Fibroblast of upper back skin (primary cell): ENCODE measurements around the gene DNAJC30.
A peak's percentile ranks its signal among the peaks of the same experiment; 100 is the strongest.

Experiments used
- DNase-seq: peaks from one replicate; pipeline ENCODE4 v3.0.0-alpha.2; 2013

The DNAJC30 gene

DNA sequence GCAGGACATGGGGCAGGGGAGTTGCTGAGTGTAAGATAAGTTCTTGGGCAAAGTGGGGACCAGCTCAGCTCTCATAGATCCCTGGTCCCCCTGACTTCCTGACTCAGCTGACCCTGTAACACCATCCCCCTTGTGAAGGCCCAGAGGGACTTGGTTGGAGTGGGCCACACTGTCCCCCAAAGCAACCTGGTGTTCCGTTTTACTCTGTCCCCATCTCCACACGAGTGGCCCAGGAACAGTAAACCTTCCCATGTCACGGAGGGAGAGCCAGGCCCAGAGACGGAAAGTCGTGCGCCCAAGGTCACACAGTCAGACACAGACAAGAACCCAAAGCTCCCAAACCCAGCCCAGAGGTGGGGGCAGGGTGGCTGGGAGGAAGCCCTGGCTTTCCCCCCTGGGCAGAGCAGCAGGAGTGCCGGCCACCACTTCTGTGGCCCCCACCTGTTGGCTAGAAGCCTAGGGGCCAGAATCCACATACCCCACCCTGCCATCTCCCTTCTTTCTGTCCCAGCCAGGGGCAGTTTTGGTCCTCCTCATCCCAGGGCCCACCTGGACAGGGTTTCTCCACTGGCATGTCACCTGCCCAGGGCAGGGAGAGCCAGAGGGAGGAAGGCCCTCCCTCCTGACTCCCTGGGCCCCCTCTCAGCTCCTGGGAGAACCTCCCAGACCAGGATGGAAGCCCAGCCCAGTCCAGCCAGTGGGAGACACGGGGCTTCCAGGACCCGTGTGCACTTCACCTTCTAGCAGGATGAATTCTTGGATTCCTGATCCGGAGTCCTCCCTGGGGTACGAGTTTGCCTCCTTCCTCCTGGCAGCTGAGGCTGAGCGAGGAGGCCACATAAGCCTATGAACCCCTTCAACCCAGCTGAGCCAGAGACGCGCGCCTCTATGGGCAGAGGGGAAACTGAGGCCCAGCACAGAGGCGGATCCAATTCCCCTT is 36.2 kb downstream of the DNAJC30 start:
- no peak for DNase-seq

DNA sequence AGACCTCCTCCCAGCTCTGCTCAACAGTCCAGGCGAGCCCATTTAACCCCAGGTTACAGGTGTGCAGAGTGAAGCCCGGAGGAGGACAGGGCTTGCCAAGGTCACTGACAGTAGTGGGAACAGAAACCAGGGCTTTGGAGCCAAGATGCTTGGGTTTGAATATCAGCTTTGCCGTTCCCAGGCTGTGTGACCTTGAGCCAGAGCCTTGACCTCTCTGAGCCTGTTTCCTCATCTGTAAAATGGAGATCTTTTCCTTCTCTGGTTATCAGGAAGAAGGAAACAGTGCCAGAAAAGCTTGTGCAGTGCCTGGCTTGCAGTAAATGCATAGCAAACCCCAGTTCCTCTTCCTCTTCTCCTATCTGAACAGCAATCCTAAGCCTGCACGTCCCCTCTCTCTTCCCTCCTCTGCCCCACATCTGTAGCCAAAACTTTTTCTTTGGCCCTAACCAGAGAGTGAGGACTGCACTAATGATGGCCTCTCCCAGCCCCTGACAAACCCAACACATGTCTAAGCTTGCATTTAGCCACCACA is 37.5 kb downstream of the DNAJC30 start:
- DNase-seq: no peak

DNA sequence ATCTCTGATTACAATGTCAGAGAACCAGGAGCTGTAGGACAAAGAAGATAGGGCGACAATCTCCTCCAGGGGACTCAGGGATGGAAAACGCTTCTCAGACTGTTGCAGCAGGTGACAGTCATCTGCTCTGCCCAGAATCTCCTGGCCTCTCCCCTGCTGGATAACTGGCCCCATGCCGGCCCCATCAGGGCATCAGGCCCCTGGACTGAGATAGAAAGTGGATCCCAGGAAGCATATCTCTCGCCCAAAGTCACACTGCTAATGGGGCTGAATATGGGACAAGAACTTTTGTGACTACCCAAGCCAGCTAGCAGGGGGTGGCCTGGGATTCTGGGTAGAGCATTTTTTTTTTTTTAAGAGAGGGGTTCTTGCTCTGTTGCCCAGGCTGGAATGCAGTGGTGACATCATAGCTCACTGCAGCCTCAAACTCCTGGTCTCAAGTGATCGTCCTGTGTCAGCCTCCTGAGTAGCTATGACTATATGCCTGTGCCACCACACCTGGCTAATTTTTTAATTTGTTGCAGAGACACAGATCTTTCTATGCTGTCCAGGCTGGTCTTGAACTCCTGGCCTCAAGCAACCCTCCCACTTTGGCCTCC is 38.5 kb downstream of the DNAJC30 start:
- no peak for DNase-seq

DNA sequence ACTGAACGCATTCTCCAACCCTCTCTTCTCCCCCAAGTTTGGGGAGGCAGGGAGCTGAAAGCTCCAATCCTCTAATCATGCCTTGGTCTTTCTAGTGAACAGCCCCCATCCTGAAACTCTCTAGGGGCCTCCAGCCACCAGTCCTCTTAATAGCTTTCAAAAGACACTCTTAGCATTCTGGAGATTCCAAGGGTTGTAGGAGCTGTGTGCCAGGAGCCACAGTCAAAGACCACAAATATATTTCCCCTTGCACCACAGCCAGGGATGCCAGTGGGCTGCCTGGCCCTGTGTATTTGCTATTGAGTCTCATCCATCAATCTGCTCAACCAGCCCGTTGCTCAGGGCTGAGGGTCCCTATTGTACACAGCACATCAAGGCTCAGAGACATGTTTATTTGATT is 40.4 kb downstream of the DNAJC30 start:
- DNase-seq: peak; percentile 7

DNA sequence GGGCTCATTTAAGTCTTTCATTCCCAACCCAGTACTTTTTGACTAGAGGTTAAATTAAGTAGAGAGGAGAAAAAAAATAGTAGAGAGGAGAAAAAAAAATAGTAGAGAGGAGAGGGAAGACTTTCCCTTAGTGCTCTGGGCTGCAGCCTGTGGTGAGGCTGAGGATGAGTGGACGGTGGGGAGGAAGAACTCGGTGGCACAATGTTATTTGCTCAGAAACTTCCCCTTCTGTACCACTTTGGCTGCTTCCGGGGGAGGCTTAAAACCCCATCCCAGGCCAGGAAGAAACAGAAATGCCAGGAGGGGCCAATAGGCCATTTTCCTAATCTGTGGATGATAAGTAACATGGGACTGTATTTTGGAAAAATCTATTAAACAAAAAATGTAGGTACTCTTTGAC is 44.3 kb downstream of the DNAJC30 start:
- no peak for DNase-seq

DNA sequence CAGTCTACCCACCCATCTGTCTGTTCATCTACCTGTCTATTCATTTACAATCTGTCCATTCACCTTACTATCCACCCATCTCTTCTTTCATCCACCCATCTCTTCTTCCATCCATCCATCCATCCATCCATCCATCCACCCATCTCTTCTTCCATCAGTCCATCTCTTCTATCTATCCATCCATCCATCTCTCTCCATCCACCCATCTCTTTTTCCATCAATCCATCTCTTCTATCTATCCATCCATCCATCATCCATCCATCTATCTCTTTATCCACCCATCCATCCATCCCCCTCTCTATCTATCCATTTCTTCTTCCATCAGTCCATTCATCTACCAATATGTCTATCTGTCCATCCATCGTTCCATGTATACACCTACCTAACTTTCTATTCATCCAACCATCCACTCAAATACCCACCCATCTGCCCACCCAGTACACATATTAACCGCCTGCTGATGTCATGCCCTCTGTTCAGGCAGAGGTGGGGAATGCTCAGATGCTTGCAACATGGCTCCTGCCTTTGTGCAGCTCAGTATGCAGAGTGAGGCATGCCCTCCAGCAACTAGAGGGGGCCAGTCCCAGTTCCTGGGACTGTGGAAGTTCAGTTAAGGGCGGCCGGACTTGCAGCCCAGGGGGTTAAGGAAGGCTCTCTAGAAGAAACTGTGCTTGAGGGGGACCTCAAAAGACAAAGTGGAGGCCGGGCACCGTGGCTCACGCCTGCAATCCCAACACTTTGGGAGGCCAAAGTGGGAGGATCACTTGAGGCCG is 47.6 kb downstream of the DNAJC30 start:
- no peak for DNase-seq

DNA sequence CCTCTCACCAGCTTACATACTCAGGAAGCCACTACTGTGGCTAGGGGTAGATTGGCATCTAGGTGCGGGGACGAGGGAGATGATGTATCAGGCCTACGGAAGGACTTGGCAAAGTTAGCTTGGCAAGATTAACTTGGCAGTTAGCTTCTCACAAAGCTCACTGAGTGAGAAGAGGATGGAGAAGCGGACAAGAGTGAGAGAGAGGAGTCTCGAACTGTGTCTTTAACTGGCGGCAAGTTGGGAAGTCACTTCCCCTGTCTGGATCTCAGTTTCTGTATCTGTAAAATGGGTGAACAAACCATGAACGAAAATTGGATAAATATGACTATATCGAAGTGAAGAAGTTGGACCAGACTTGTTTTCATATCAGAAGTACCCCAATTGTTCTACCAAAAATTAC is 49.4 kb downstream of the DNAJC30 start:
- no peak for DNase-seq

DNA sequence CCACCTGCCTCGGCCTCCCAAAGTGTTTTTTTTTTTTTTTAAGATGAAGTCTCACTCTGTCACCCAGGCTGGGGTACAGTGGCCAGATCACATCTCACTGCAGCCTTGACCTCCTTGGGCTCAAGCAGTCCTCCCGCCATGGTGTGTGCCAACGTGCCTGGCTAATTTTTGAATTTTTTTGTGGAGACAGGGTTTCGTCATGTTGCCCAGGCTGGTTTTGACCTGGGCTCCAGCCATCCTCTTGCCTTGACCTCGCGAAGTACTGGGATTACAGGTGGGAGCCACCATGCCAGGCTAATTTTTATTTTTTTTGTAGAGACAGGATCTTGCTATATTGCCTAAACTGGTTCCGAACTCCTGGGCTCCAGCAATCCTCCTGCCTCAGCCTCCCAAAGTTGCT is 49.9 kb downstream of the DNAJC30 start:
- DNase-seq: no peak

DNA sequence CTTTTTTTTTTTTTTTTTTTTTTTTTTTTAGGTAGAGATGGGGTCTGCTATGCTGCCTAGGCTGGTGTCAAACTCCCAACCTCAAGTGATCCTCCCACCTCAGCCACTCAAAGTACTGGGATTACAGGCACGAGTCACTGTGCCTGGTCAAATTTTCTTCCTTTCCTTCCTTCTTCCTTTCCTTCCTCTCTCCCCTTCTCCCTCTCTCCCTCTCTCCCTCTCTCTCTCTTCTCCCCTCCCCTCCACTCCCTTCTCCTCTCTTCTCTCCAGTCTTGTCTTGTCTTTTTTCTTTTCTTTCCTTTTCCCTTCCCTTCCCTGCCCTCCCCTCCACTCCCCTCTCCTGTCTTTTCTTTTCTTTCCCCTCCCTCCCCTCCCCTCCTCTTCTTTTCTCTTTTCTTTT is 51.7 kb downstream of the DNAJC30 start:
- no peak for DNase-seq
